SU-DHL-6 (cell line): ENCODE data around the gene ZSWIM1.

Experiments
- H2AFZ ChIP-seq: fragments of 200-600 bp; sonication (generic); 2 replicates; pipeline ENCODE4 v1.6.1; 2014; ENCODE audit warnings: low read depth, mild to moderate bottlenecking, moderate library complexity, mixed read lengths, antibody characterized with exemption, low read length; ENCODE audit not compliant: severe bottlenecking
- H3F3A ChIP-seq: fragments of 200-600 bp; shearing (Covaris generic); 2 replicates; pipeline ENCODE4 v1.6.0; 2016; ENCODE audit warnings: antibody characterized with exemption, mild to moderate bottlenecking; ENCODE audit not compliant: insufficient read depth
- H3K27ac ChIP-seq: fragments of 200-600 bp; sonication (generic); 2 replicates; pipeline ENCODE4 v1.5.1; 2016; ENCODE audit warnings: low read depth, mild to moderate bottlenecking, low read length, moderate library complexity, mixed read lengths
- H3K27me3 ChIP-seq: fragments of 200-600 bp; sonication (generic), shearing (Covaris generic); 2 replicates; pipeline ENCODE4 v1.6.0; 2014; ENCODE audit warnings: mild to moderate bottlenecking, low read length
- H3K36me3 ChIP-seq: fragments of 200-600 bp; sonication (generic); 2 replicates; pipeline ENCODE4 v1.6.1; 2014; ENCODE audit warnings: mild to moderate bottlenecking, low read length, mixed read lengths
- H3K4me2 ChIP-seq: fragments of 300-600, 200-600 bp; shearing (Covaris generic), sonication (generic); 2 replicates; pipeline ENCODE4 v1.6.0; 2014; ENCODE audit warnings: low read length, low read depth, mild to moderate bottlenecking; ENCODE audit not compliant: poor library complexity, severe bottlenecking
- H3K4me3 ChIP-seq: fragments of 200-600 bp; sonication (generic); 2 replicates; pipeline ENCODE4 v1.5.1; 2014; ENCODE audit warnings: antibody characterized with exemption, low read length, mild to moderate bottlenecking, mixed read lengths; ENCODE audit not compliant: insufficient read depth, poor library complexity, severe bottlenecking
- H3K79me2 ChIP-seq: fragments of 200-600 bp; sonication (generic); 2 replicates; pipeline ENCODE4 v1.6.1; 2014; ENCODE audit warnings: mild to moderate bottlenecking, low read length, moderate library complexity; ENCODE audit not compliant: insufficient read depth
- H3K9ac ChIP-seq: fragments of 200-600 bp; sonication (generic); 2 replicates; pipeline ENCODE4 v1.7.0; 2014; ENCODE audit warnings: mild to moderate bottlenecking, low read length
- H3K9me2 ChIP-seq: fragments of 200-600 bp; sonication (generic); replicated peaks from 2 replicates; pipeline ENCODE4 v1.6.1; 2014; ENCODE audit warnings: low read length; ENCODE audit not compliant: insufficient read depth
- H3K9me3 ChIP-seq: fragments of 200-600 bp; sonication (generic); 2 replicates; pipeline ENCODE4 v1.6.1; 2014; ENCODE audit warnings: low read length, mixed read lengths; ENCODE audit not compliant: insufficient read depth
- H4K20me1 ChIP-seq: fragments of 200-600 bp; sonication (generic); 2 replicates; pipeline ENCODE4 v1.6.1; 2014; ENCODE audit warnings: low read depth, mild to moderate bottlenecking, antibody characterized with exemption, low read length, moderate library complexity, mixed read lengths
- EZH2phosphoT487 ChIP-seq: fragments of 200-600 bp; sonication (generic), shearing (Covaris generic); conservative IDR thresholded peaks from 2 replicates; pipeline ENCODE4 v1.6.1; 2018; ENCODE audit warnings: mild to moderate bottlenecking, antibody characterized with exemption, low read length, moderate library complexity, mixed read lengths
- TF ChIP-seq, protein P1 (sequence below): fragments of 200-600 bp; sonication (generic); IDR thresholded peaks from one replicate; pipeline ENCODE4 v1.5.1; 2017; ENCODE audit warnings: antibody characterized with exemption, mild to moderate bottlenecking, low read length, moderate library complexity; ENCODE audit not compliant: insufficient read depth, poor library complexity, severe bottlenecking

ZSWIM1 gene

DNA sequence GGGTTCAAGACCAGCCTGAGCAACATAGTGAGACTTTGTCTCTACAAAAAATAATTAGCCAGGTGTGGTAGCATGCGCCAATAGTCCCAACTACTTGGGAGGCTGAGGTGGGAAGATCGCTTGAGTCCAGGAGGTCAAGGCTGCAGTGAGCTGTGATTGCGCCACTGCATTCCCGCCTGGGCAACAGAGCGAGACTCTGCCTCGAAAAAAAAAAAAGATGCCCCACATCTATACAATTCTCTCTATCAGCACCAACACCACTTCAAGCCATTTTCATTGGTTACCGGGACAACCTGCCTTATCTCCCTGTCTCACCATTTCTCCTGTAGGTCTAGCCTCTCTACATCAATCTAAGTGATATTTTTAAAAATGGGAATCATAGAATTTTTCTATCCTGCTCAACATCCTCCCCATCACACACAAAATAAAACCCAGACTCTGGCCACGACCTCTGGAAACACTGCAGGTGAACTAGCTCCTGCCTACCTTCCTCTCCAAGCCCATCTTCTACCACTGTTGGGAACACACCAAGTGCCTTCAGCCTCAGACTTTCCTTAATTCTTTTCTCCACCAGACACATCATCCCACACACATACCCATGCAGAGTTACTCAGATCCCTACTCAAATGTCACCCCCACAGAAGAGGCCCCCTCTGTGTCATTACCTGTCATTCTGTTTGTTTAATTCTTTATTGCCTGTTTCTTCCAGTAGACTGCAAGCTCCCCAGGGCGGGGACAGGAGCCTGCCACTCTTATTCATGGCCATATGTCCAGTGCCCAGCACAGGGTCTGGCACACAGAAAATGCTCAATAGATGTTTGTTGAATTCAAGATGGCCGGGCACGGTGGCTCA lies 40.5 kb downstream of the ZSWIM1 start:
- no peaks in the 10 kb centered on the region for H4K20me1 ChIP-seq
- no peak overlapping the region for H2AFZ ChIP-seq
- TF ChIP-seq, protein P1, sequence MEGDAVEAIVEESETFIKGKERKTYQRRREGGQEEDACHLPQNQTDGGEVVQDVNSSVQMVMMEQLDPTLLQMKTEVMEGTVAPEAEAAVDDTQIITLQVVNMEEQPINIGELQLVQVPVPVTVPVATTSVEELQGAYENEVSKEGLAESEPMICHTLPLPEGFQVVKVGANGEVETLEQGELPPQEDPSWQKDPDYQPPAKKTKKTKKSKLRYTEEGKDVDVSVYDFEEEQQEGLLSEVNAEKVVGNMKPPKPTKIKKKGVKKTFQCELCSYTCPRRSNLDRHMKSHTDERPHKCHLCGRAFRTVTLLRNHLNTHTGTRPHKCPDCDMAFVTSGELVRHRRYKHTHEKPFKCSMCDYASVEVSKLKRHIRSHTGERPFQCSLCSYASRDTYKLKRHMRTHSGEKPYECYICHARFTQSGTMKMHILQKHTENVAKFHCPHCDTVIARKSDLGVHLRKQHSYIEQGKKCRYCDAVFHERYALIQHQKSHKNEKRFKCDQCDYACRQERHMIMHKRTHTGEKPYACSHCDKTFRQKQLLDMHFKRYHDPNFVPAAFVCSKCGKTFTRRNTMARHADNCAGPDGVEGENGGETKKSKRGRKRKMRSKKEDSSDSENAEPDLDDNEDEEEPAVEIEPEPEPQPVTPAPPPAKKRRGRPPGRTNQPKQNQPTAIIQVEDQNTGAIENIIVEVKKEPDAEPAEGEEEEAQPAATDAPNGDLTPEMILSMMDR, result no peak
- no peak for TF ChIP-seq EZH2phosphoT487
- no peaks in the 10 kb centered on the region for H3K36me3 ChIP-seq
- no peaks in the 10 kb centered on the region for H3K9me3 ChIP-seq
- no peaks in the 10 kb centered on the region for H3K79me2 ChIP-seq
- H3K27me3 ChIP-seq, result no peaks in the 10 kb centered on the region
- H3F3A ChIP-seq, result no peaks in the 10 kb centered on the region
- no peak overlapping the region for H3K4me3 ChIP-seq
- H3K9me2 ChIP-seq, result no peaks in the 10 kb centered on the region
- no peak overlapping the region for H3K9ac ChIP-seq
- no peak overlapping the region for H3K27ac ChIP-seq
- H3K4me2 ChIP-seq, result no peak overlapping the region

DNA sequence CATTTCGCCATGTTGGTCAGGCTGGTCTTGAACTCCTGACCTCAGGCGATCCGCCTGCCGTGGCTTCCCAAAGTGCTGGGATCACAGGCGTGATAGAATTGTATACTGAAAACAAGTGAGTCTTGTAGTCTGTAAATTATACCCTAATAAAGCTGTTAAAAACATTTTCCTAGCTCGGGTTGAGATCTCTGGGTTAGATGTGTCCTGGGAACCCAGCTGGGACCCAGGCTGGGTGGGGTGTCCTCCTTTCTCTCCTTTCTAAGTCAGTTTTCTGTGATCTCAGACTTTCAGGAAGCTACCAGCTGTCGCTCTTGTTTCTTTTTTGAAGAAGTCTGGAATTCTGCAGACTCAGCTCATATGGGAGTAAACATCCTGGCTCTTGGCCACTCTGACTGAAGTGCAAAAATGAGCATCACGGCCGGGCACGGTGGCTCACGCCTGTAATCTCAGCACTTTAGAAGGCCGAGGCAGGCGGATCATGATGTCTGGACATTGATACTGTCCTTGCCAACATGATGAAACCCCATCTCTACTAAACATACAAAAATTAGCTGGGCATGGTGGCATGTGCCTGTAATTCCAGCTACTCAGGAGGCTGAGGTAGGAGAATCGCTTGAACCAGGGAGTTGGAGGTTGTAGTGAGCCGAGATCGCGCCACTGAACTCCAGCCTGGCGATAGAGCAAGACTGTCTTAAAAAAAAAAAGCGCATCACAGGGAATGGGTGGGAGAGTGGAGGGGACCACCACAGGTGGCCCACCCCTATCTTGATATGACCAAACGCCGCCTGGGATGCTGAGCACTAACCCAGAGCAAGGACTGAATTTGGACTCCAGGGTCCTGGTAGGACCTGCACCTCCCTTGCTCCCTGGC lies 43.6 kb downstream of the ZSWIM1 start:
- Histone ChIP-seq H3K9me2 (no peaks in the 10 kb centered on the region), H3K27ac (no peak overlapping the region), H3K36me3 (no peaks in the 10 kb centered on the region), H3K4me2 (no peak overlapping the region), H2AFZ (no peak overlapping the region), H3K9me3 (no peaks in the 10 kb centered on the region), H3K27me3 (no peaks in the 10 kb centered on the region), H3K4me3 (no peak overlapping the region), H3F3A (no peaks in the 10 kb centered on the region), H3K79me2 (no peaks in the 10 kb centered on the region), H4K20me1 (no peaks in the 10 kb centered on the region), H3K9ac (no peak overlapping the region)
- TF ChIP-seq, protein P1, result no peak
- TF ChIP-seq EZH2phosphoT487, result no peak

DNA sequence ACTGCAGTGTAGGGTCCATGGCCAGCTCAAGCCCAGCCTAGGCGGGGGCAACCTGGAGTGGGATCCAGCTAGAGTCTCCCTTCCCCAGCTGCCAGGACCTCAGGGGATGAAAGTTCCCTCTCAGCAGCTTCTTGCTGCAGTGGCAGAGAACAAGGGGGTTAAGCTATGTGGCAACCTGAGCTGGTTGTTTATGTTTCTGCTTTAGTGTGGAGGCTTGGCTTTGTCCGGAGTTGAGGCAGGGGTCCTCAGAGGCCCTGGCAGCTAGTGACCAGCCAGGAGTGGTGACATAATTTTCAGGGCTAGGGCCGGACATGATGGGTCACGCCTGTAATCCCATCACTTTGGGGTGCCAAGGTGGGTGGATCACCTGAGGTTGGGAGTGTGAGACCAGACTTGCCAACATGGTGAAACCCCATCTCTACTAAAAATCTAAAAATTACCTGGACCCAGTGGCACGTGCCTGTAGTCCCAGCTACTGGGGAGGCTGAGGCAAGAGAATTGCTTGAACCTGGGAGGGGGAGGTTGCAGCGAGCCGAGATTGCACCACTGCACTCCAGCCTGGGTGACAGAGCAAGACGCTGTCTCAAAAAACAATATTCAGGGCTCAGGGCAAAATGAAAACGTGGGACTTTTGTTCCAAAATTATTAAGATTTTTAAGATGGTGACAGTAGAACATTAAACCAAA lies 44.9 kb downstream of the ZSWIM1 start:
- Histone ChIP-seq H2AFZ (no peak overlapping the region), H3K9me3 (no peaks in the 10 kb centered on the region), H3K36me3 (no peaks in the 10 kb centered on the region), H3K4me3 (no peak overlapping the region), H3K9me2 (no peaks in the 10 kb centered on the region), H3K79me2 (no peaks in the 10 kb centered on the region), H3K27ac (no peak overlapping the region), H3F3A (no peaks in the 10 kb centered on the region), H3K27me3 (no peaks in the 10 kb centered on the region), H3K4me2 (no peak overlapping the region), H3K9ac (no peak overlapping the region), H4K20me1 (no peaks in the 10 kb centered on the region)
- TF ChIP-seq EZH2phosphoT487, result no peak
- TF ChIP-seq, protein P1, result no peak
